Endometrial microvascular endothelial cells (primary cell): ENCODE measurements around the gene FBXO30. TPM values are rescaled to one million over a fixed set of nuclear protein-coding genes. Genes with fewer than 3 reads are reported as not detected.

Experiments
- in situ Hi-C: cut with HindIII; loops from 2 replicates; pipeline ENCODE4 v1.10.0; 2017; ENCODE audit warnings: low sequenced_read_pairs, low pct_unique_long_range_greater_than_20kb; ENCODE audit errors: inconsistent ontology term
- total RNA-seq: library from RNA; depleted of rRNA; stranded (reverse); fragments of >200 nt; gene quantifications from one replicate; pipeline ENCODE4 v1.2.3, GENCODE V29; 2015; ENCODE audit errors: inconsistent ontology term

Gene FBXO30
- total RNA-seq, result 10.6 TPM

GRCh38 chr6:145814501-145815308 lies at the start of gene FBXO30:
Gene FBXO30 (minus strand): TSS chr6:145814795. CDS start chr6:145806405, 8,390 bp downstream.
- in situ Hi-C loops, result no loop called here

GRCh38 chr6:145863988-145864616 lies 49.5 kb upstream of the FBXO30 start:
- in situ Hi-C loops, result no loop called here

GRCh38 chr6:145863366-145863765 lies 48.8 kb upstream of the FBXO30 start:
- in situ Hi-C loops, result no loop called here

- in situ Hi-C loops, result no loop called here
Measured at GRCh38 chr6:145860562-145860961, 46.0 kb upstream of the FBXO30 start.

- in situ Hi-C loops, result no loop called here
Measured at GRCh38 chr6:145850671-145851070, 36.1 kb upstream of the FBXO30 start.

- in situ Hi-C loops, result no loop called here
Measured at GRCh38 chr6:145848541-145848940, 33.9 kb upstream of the FBXO30 start.

- in situ Hi-C loops, result no loop called here
Measured at GRCh38 chr6:145845557-145845956, 31.0 kb upstream of the FBXO30 start.

- in situ Hi-C loops, result no loop called here
Measured at GRCh38 chr6:145844933-145845540, 30.4 kb upstream of the FBXO30 start.

GRCh38 chr6:145842693-145843546 lies 28.3 kb upstream of the FBXO30 start:
- in situ Hi-C loops, result no loop called here

- in situ Hi-C loops, result no loop called here
Measured at GRCh38 chr6:145841668-145842067, 27.1 kb upstream of the FBXO30 start.

- in situ Hi-C loops, result no loop called here
Measured at GRCh38 chr6:145839653-145840052, 25.1 kb upstream of the FBXO30 start.

- in situ Hi-C loops, result no loop called here
Measured at GRCh38 chr6:145838305-145838704, 23.7 kb upstream of the FBXO30 start.

GRCh38 chr6:145836772-145837171 lies 22.2 kb upstream of the FBXO30 start:
- in situ Hi-C loops, result no loop called here

- in situ Hi-C loops, result no loop called here
Measured at GRCh38 chr6:145836170-145836569, 21.6 kb upstream of the FBXO30 start.

GRCh38 chr6:145830612-145831011 lies 16.0 kb upstream of the FBXO30 start:
- in situ Hi-C loops, result no loop called here

- in situ Hi-C loops, result no loop called here
Measured at GRCh38 chr6:145829950-145830349, 15.4 kb upstream of the FBXO30 start.

GRCh38 chr6:145829102-145829501 lies 14.5 kb upstream of the FBXO30 start:
- in situ Hi-C loops, result no loop called here

- in situ Hi-C loops, result no loop called here
Measured at GRCh38 chr6:145824344-145824743, 9.7 kb upstream of the FBXO30 start.

GRCh38 chr6:145823328-145823944 lies 8.8 kb upstream of the FBXO30 start:
- in situ Hi-C loops, result no loop called here
